GM21825 (cell line): Measurements from ENCODE around the gene INSRR.

Source experiments
- ATAC-seq: cut with Tn5 transposase; IDR thresholded peaks from one replicate; pipeline ENCODE4 v1.9.1; 2021; ENCODE audit warnings: mild to moderate bottlenecking, moderate library complexity; ENCODE audit not compliant: unreplicated experiment

The INSRR gene

GRCh38 chr1:156834322-156834721 is 24.6 kb downstream of the INSRR start:
- no peak for ATAC-seq

GRCh38 chr1:156833603-156834002 is 25.3 kb downstream of the INSRR start:
- ATAC-seq, result no peak

DNA sequence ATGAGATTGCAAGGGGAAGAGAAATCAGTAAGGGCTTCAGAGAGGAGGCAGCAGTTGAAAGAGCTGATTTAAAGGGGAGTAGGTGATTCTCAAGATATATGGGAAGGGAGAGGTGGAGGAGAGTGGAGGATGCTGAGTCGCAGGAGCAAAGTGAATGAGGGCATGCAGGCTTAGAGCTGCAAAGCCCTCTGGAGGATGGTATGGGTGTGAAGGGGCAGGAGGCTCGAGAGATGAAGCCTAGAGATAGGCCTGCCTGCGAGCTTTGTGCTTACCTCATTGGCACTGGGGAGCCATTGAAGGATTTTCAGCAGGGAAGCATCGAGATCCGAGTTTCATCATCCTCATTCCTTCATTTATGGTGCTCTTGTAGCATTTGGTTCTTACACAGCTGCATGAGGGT is 26.5 kb downstream of the INSRR start:
- ATAC-seq, result no peak

DNA sequence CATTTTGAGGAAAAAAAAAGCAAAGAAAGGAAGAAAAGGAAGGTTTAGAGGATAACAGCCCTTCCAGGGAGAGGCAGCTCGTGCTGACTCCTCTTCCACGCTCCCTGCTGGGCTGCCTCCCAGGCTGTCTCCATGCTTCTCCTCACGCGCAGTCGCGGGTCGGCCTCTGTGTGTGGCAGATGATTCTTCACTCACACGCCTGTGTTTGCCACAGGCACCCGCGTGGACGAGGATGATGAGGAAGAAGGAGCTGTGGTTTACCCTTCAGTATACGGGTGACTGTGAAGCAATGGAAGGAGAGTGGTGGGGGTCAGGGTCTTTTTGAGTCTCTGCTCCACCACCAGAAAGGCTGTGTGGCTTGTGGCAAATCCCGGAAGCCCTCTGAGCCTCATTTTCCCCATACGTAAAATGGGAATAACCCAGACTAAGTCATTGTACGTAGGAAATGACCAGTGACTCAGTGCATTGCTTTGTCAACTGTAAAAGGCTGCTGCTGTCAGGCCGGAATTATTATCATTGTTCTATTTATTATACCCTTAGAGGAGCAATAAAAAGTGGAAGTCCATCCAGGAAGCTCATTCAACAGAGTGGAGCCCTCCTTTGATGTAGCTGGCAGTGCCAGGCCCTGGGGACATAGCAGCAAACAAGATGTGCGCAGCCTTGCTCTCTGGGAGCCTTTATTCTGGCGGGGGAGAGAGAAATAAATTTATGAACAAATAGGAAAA is 30.4 kb downstream of the INSRR start:
- ATAC-seq, result no peak

DNA sequence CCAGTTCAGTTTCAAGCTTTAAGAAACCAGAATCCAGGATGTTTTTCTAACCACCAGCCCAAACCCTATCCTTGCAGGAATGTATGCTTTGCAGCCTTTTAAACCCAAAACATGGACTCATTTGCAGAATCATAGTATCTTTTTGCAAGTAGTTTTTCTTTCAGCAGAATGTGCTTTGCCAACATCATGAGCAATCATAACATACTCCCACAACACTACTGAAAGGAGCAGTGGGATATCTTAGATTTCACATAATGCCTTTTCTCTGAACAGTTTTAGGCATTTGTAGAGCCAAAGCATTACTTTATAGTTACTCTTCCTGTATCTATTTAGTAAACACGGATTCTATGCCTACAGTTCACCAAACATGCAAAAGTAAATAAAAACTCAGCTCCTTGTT is 32.3 kb downstream of the INSRR start:
- ATAC-seq, result no peak

GRCh38 chr1:156823210-156823790 is 35.6 kb downstream of the INSRR start:
- ATAC-seq, result no peak

DNA sequence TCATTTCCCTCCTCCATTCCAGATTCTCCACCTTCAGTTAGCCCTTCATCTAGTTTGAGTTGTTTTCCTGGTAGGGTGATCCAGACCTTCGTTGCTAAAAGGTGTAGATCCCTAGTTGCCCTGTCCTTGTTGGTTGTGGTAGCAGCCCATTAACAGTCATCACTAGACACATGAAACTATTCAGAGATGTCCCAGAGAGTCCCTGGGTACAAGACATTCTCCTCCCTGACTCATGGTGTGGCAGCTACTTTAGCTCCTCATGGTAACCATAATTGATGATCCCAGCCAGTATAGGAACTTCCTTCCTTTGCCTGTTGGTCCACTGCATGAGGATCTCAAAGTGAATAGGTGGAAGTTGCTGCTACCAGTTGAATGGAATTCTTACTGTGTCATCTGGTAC is 36.2 kb downstream of the INSRR start:
- ATAC-seq, result no peak

DNA sequence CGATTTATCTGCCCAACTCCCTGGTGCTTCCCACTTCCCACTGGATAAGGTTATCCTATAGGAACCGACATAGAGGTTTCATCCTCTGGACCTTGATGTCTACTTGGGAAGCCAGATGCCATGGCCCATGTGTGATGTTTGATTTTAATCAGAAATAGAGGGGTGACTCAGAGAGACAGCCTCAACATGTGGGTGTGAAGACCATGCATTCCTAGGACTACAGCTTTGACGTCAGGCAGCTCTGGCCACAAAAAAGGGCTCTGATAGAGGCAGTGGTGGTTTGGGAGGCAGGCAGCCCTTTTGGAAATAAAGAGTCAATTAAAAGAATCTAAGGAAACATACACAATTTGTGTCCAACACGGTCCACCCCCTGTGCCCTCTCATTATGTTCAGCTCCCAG is 37.1 kb downstream of the INSRR start:
- ATAC-seq, result no peak

DNA sequence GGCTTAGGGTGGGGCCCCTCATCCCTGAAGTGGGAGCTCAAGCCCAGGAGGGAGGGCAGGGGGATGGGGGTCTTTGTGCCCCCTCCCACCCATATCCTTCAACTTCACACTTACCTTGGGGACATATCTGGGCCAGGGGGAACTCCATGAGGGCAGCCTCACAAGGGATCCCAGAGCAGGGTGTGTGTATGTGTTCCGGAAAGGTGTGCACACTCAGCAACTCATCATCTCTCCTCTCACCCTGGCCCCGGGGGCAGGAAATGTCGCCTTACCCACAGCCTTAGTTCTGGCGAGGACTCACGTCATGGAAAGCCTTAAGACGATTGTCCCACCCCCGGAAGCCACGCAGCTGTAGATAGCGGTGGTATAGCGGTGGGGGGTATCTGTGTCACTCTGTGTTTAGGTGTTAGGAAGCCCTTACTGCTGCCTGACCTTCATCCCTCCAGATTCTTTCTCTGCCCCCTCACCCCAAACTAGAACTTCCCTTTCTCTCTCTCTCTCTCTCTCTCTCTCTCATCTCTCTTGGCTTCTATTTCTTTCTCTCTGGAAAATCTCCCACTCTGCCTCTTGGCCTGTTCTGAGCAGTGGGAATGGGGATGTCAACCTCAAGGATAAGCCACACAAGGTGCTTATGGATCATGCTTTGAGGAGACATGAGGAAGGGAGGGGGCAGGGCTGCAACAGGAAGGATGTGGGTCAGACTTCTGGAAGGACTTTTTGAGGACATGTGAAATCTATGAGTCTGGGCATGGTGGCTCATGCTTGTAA is 42.2 kb downstream of the INSRR start, which contains the start of gene SH2D2A:
Gene SH2D2A (minus strand): TSS at position 288 of the 768 bp plus-strand sequence. CDS start 140 bp downstream, at position 148.
- ATAC-seq, result no peak

DNA sequence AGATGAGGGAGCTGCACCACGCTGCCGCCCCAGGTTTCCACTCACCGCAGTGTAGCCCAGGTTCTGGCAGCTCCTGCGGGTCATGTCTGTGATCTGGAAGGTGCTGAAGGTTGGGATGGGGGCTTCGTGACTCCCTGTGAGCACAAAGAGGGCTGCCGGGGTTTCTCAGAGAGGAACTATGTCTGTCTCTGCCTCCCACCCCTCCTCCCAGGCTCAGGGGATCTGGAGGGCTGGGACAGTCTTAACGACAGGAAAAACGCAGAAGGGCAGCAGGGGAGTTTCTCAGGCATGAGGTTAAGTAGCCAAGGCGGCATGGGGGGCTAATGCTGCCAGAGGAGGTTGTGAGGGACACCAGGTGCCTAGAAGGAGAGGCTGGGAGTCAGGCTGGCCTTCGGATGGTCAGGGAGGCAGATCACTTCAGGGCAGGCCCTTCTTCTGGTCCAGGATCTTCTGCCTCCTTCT is 42.9 kb downstream of the INSRR start:
- ATAC-seq, result no peak

GRCh38 chr1:156815307-156815826 is 43.5 kb downstream of the INSRR start:
- ATAC-seq, result no peak

DNA sequence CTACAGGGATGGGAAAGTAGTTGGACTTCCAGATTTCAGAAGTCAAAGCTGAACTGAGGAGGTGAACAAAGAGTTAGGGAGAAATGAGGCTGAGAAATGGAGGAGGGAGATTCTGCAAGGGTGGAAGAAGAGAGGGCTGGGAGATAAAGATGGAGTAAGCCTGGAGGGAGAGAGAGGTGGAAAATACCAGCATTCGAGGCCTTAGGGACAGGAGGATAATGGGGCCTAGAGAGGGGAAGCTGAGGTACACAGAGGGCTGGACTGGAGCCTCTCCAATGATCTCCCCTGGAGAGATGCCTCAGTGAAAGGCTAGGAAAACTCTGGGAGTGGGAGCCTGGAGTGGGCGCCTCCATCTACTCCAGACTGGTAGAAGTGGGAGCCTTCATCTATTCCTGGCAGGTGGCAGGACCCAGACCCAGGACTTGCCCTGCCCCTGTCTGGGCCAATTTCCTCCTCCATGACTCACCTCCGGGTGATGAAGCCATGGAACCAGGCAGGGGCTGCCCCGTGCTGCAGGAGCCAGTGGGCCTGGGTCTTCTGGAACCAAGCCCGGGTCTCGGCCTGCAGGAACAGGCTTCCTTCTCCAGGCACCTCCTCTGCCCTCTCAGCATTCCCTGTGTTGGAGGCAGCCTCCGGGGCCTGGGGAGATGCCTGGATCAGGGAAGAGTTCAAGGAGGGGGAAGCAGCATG is 44.2 kb downstream of the INSRR start:
- ATAC-seq, result no peak

DNA sequence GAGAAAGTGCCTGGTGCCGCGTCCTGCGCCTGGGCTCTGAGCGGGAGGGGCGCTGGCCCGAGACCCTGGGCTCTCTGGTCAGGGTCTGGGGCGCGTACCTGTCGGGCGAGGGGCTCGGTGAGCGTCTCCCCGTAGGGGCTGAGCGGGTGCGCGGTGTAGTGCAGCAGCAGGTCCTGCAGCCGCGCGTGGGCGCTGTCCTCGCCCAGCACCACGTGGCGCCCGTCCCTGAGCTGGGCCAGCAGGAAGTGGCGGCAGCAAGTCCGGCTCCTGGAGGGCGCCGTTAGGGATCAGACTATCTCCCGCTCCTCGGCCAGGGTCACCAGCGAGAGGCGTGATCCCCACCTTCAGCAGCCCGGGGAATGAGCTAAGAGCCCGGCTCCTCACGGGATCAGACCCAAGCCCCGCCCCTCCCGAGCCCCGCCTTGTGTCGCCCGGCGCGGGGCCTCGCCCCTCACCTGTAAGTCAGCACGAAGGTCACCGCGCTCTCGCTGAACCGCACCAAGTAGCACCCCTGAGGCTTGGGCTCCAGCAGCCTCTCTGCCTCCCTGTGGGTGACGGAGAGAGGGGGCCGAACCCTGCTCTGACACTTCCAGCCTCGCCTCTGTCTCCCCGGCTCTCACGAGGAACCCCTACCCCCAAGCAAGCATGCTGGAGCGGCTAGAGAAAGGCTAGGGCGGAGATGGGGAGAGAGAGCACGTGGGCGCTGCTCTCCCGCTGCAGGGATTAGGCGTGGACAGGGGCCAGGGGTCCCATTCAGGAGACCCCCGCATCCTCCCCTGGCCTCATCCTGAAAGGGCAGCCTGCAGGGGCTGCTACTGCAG is 45.0 kb downstream of the INSRR start:
- no peak for ATAC-seq

GRCh38 chr1:156813298-156813697 is 45.6 kb downstream of the INSRR start:
- no peak for ATAC-seq

DNA sequence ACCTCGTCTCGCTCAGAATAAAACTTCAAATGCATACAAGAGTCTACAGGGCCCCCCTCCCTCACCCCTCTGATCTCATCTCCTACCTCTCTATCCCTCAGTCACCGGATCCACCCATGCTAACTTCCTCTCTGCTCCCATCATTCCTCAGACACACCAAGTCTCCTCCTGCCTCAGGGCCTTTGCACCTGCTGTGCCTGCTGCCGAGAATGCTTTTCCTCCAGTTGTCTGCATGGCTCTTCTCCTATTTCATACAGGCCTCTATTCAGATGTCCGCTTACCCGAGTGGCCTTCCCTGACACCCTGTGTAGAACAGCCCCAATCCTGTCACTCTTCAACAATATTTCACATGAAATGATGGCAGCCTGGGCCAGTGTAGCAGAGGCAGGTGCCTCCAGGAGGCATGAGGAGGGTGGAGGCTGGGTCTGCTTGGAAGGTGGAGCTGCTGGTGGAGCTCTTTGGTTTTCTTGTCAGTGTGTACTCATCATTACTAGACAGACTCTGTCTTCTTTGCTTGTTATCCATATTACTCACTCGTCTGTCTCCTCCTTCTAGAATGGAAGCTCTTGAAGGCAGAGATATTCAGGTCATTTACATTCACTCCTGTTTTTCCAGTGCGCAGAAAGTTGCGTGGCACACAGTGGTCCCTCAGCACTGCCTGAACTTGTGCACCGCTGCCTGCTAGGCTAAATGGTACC is 46.5 kb downstream of the INSRR start:
- no peak for ATAC-seq

DNA sequence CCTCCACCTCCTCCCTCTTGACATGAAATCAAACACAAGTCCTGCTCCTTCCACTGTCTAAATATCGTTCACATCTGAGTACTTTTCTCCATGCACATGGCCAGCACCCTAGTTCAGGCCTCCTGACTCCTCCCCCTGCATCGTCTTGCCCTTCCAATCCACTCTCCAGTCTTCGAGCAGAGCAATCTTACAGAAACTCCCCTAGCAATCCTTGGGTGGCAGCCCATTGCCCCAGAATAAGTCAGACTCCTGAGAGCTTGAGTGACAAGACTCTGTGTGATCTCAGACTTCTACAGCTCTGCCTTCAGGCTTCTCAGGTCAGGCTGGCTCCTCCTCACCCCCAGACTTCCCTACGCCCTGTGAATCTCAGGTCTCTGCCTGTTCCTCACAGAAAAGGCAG is 47.7 kb downstream of the INSRR start:
- no peak for ATAC-seq

DNA sequence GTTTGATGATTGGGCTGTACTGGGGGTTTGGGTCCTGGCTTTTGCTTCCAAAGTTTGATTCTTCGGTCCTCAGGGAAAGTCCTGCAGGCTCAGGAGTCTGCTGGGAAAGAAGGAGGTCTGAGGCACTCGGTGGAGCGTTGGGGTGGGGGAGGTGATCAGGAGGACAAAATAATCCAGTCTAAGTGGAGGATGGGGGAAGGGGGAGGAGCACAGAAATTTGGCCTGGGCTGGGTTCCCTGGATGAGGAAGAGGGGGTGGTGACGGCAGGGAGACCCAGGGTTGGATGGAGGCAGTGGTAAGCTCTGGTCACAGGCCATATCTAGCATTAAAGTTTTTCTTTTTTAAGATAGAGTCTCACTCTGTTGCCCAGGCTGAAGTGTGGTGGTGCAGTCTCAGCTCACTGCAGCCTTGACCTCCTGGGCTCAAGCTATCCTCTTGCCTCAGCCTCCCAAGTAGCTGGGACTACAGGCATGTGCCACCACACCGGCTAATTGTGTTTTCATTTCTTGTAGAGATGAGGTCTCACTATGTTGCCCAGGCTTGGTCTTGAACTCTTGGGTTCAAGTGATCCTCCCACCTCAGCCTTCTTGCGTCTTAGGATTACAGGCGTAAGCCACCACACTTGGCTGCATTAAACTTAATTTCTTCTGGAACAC is 49.1 kb downstream of the INSRR start:
- no peak for ATAC-seq

DNA sequence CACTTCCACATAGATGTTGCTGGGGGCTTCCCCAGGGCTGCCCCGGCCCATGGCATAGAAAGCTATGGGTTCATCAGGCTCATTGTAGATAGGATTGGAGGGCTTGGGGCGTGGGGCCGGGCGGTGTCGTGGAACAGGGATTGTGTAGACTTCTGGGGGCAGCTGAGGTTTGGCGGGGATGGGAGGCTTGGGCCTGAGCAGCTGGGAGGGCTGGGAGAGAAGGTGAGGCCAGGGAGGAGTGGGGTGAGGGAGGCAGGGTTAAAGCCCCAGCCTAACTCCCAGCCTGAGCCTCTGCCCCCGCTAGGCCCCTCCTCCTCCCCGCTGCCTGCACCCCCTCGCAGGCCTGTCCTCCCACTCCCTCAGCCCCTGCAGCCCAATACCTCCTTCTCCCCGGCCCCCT is 49.6 kb downstream of the INSRR start:
- no peak for ATAC-seq
